ENCODE results near the gene PACS1.

Gene PACS1

DNA sequence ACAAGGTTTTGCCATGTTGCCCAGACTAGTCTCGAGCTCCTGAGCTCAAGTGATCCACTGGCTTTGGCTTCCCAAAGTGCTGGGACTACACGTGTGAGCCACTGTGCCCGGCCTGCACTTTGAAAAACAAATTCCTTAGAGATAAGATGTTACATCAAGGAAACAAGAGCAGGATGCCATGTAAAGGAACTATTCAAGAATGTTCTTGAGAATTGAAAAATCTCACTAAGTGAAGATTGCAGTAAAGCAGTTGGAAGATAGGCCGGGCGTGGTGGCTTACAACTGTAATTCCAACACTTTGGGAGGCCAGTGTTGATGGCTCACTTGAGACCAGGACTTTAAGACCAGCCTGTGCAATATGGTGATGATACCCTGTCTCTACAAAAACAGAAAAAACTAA lies 88.1 kb downstream of the PACS1 start:
- TF ChIP-seq, protein P1, sequence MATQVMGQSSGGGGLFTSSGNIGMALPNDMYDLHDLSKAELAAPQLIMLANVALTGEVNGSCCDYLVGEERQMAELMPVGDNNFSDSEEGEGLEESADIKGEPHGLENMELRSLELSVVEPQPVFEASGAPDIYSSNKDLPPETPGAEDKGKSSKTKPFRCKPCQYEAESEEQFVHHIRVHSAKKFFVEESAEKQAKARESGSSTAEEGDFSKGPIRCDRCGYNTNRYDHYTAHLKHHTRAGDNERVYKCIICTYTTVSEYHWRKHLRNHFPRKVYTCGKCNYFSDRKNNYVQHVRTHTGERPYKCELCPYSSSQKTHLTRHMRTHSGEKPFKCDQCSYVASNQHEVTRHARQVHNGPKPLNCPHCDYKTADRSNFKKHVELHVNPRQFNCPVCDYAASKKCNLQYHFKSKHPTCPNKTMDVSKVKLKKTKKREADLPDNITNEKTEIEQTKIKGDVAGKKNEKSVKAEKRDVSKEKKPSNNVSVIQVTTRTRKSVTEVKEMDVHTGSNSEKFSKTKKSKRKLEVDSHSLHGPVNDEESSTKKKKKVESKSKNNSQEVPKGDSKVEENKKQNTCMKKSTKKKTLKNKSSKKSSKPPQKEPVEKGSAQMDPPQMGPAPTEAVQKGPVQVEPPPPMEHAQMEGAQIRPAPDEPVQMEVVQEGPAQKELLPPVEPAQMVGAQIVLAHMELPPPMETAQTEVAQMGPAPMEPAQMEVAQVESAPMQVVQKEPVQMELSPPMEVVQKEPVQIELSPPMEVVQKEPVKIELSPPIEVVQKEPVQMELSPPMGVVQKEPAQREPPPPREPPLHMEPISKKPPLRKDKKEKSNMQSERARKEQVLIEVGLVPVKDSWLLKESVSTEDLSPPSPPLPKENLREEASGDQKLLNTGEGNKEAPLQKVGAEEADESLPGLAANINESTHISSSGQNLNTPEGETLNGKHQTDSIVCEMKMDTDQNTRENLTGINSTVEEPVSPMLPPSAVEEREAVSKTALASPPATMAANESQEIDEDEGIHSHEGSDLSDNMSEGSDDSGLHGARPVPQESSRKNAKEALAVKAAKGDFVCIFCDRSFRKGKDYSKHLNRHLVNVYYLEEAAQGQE (IDR thresholded peaks at IDR 0.05; ENCODE audit: insufficient read depth in 1 of 2, low read depth in 2 of 2, low read length in 2 of 2) = no peak
- TF ChIP-seq FOXP2 (optimal IDR thresholded peaks at IDR 0.05; ENCODE audit: borderline replicate concordance, extremely low read depth, extremely low read length, insufficient read depth) (no peak), POLR2AphosphoS5 (IDR thresholded peaks at IDR 0.05; ENCODE audit: low read depth, low read length) (no peak), TAF1 (IDR thresholded peaks at IDR 0.05; ENCODE audit: borderline replicate concordance, insufficient read depth, low read length) (no peak)

DNA sequence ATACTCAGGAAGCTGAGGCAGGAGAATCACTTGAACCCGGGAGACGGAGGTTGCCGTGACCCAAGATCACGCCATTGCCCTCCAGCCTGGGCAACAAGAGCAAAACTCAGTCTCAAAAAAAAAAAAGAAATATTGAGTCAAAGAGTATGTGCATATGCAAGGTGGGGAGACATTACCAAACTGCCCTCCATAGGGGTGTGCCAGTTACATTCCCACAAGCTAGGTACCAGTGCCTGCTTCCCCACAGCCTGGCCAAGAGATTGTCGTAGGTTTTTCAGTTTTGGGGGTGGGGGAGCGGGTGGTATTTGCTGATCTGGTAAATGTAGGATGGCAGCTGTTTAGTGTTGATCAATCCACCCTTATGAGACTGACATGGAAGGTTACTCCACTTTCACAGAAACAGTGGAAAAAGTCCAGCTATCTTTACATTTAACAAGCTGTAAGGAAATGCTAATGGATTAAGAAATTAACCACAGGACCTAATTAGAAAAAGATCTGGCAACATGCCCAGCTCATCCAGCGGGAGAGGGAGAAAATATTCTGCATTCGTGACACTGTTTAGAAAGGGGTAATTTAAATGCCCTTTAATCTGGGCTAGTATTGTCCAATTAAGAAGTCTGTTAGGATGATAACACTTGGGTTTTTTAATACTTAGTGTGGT lies 89.4 kb downstream of the PACS1 start:
- TF ChIP-seq TAF1 (IDR thresholded peaks at IDR 0.05; ENCODE audit: borderline replicate concordance, insufficient read depth, low read length) (no peak), SIN3A (IDR thresholded peaks at IDR 0.05; ENCODE audit: borderline replicate concordance, insufficient read depth, low read length) (no peak), FOXP2 (optimal IDR thresholded peaks at IDR 0.05; ENCODE audit: borderline replicate concordance, extremely low read depth, extremely low read length, insufficient read depth) (no peak), POLR2AphosphoS5 (IDR thresholded peaks at IDR 0.05; ENCODE audit: low read depth, low read length) (no peak)
- TF ChIP-seq, protein P1 (IDR thresholded peaks at IDR 0.05; ENCODE audit: insufficient read depth in 1 of 2, low read depth in 2 of 2, low read length in 2 of 2) = no peak

DNA sequence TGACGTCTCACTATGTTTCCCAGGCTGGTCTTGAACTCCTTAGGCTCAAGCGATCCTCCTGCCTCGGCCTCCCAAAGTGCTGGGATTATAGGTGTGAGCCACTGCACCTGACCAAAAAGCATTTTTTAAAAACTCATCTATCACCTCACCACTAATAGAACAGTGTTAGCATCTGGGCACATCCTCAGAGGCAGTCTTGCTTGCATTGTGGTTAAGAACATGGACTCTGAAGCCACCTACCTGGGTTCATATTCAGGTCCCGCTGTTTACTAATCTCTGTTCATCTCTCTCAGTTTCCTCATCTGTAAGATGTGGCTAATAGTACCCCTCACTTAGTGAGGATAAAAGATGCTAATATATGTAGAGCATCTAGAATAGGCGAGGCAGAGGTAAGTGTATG lies 90.6 kb downstream of the PACS1 start:
- TF ChIP-seq TAF1 (IDR thresholded peaks at IDR 0.05; ENCODE audit: borderline replicate concordance, insufficient read depth, low read length) (no peak), SIN3A (IDR thresholded peaks at IDR 0.05; ENCODE audit: borderline replicate concordance, insufficient read depth, low read length) (no peak), POLR2AphosphoS5 (IDR thresholded peaks at IDR 0.05; ENCODE audit: low read depth, low read length) (no peak), FOXP2 (optimal IDR thresholded peaks at IDR 0.05; ENCODE audit: borderline replicate concordance, extremely low read depth, extremely low read length, insufficient read depth) (no peak)
- TF ChIP-seq, protein P1 (IDR thresholded peaks at IDR 0.05; ENCODE audit: insufficient read depth in 1 of 2, low read depth in 2 of 2, low read length in 2 of 2) = no peak

DNA sequence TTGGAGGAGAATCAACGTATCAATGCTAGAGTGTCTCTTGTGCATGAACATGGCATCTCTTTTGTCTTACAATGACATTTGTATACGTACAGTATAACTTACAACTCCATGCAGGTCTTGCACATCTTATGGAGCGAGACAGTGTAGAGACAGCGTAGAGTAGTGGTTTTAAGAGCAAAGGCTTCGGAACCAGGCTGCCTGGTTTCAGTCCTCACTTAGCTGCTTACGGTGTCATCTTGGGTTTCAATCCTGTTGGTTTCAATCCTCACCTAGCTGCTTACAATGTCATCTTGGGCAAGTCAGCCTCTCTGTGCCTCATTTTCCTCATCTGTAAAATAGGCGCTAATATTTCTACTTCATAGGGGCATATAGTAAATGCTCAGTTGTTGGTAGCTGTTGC lies 98.2 kb downstream of the PACS1 start:
- TF ChIP-seq, protein P1 (IDR thresholded peaks at IDR 0.05; ENCODE audit: insufficient read depth in 1 of 2, low read depth in 2 of 2, low read length in 2 of 2) = no peak
- TF ChIP-seq FOXP2 (optimal IDR thresholded peaks at IDR 0.05; ENCODE audit: borderline replicate concordance, extremely low read depth, extremely low read length, insufficient read depth) = no peak
- no peak for TF ChIP-seq POLR2AphosphoS5 (IDR thresholded peaks at IDR 0.05; ENCODE audit: low read depth, low read length)
- TF ChIP-seq TAF1 (IDR thresholded peaks at IDR 0.05; ENCODE audit: borderline replicate concordance, insufficient read depth, low read length) = no peak
- no peak for TF ChIP-seq SIN3A (IDR thresholded peaks at IDR 0.05; ENCODE audit: borderline replicate concordance, insufficient read depth, low read length)

Data from PFSK-1 (cell line).